GM18907 (cell line): ENCODE data around the gene DDX11.
A peak's percentile ranks its signal among the peaks of the same experiment; 100 is the strongest.
"Not testable (repeated sequence)": the region's sequence is repeated elsewhere in the genome, so short reads cannot be mapped to it uniquely, and the experiment has no call there.

Experiments used
- ATAC-seq: cut with Tn5 transposase; IDR thresholded peaks from one replicate; pipeline ENCODE4 v1.9.1; 2021; ENCODE audit warnings: mild to moderate bottlenecking, moderate library complexity; ENCODE audit not compliant: unreplicated experiment

The DDX11 gene

DNA sequence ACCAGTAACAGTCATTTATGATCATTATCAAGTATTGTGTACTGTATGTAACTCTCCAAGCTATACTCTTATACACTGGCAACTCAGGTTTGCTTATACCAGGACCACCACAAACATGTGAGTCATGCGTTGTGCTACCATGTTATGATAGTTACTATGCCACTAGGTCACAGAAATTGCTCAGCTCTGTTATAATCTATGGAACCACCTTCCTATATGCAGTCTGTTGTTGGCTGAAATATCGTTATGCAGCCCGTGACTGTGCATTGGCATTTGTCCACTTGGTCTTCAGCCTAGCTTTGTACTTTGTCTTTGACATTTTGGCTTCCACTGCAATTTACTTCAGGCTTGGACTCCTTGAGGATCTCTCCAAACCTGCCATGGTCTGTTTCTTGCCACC, 7.5 kb upstream of the DDX11 start:
- not testable (repeated sequence) for ATAC-seq

- not testable (repeated sequence) for ATAC-seq
Measured at GRCh38 chr12:31067656-31068055, 6.0 kb upstream of the DDX11 start.

- not testable (repeated sequence) for ATAC-seq
Measured at GRCh38 chr12:31070971-31071740, 2.5 kb upstream of the DDX11 start.

GRCh38 chr12:31072962-31073361, 698 bp upstream of the DDX11 start:
- not testable (repeated sequence) for ATAC-seq

DNA sequence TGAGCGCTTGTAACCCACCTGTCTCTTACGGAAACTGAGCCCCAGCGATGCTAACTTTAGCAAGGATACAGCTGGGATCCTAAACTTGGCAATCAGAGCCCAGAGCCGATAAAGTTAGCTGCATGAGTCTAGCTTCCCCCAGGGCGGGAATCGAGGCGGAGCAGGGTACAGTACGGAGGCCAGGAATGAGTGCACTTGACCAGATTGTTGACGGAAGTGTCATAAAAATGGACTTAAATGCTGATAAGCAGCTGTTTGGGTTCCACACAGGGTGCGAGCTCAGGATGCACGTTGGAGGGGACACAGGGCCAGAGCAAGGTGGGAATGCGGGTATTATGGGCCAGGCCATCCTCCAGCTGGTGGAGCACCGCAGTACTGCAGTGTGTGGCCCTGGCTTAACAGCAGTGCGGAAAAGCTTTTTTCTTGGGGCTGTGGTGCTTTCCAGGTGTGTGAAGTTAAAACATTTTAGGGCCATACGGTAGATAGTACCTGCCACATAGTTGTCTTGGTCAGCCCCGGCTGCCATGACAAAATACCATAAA, 744 bp downstream of the DDX11 start:
- peak; percentile 42 for ATAC-seq

- not testable (repeated sequence) for ATAC-seq
Measured at GRCh38 chr12:31076150-31076549, 2.5 kb downstream of the DDX11 start.

- ATAC-seq: not testable (repeated sequence)
Measured at GRCh38 chr12:31077095-31077494, 3.4 kb downstream of the DDX11 start.

DNA sequence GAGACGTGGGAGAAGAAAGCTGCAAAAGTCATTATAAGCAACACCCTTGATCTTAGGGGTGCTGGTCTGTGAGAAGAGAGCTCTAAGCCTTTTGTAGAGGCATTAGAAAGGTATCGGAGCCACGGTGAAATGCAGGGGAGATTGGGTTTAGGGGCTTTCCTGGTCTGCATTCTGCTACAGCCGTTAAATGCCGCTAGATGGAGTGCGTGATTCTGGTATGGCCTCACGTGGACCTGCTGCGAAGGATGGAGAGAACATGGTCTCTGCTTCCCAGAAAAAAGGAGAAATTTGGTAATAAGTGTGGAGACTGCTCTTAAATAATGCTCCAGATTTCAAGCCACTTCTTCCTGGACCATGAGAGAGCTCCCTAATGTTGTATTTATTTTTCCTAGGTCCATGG, 4.3 kb downstream of the DDX11 start:
- ATAC-seq: not testable (repeated sequence)

DNA sequence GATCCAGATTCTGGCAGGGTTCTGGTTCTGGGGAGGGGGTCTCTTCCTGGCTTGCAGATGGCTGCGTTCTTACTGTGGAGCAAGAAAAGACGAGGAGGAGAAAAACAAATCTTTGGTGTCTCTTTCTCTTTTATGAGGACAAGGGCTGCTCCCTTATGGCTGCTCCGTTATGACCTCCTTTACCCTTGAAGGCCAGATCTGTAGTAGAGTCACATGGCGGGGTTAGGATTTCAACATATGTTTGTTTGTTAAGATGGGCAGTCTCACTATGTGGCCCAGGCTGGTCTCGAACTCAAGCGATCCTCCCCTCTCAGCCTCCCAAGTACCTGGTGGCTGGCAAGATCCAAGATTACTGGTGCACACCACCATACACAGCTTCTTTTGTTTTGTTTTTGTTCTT, 5.8 kb downstream of the DDX11 start:
- ATAC-seq: not testable (repeated sequence)

DNA sequence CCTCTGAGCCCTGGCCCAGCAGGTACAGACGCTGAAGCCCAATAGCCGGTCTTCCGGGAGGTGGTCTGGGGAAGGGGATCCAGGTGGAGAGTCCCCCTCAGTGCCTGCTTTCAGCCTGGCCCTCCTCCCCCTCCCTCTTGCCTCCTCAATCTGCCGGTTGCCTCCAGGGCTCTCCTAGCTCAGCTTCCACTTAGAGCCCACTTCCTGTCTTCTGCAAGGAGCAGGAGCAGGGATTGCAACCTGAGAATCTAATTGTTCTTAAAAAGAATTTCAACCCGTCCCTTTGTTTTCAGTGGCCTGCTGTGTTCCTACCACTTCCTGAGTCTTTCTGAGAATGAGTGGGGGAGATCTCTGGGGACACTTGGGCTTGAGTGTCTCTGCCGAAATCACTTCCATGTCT, 6.6 kb downstream of the DDX11 start:
- ATAC-seq: not testable (repeated sequence)

GRCh38 chr12:31081274-31081673, 7.6 kb downstream of the DDX11 start:
- ATAC-seq: not testable (repeated sequence)

GRCh38 chr12:31084241-31084640, 10.6 kb downstream of the DDX11 start:
- ATAC-seq: not testable (repeated sequence)

DNA sequence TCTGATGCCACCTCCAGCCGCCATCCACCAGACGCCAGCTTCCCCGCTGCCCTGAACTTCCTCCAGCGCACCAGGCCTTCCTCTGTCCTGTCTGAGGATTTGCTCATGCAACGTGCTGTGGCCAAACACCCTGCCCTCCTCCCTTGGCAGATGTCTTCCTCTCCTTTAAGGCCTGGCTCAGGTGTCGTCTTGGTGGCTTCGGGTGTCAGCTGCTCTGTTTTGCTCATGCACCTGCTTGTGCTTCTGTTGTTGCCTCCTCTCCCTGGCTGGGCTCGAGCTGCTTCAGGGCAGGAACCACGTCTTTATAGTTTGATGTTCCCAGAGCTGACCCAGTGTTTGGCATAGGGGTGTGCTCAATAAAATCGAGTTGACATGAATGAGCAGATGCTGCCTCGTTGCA, 12.4 kb downstream of the DDX11 start:
- not testable (repeated sequence) for ATAC-seq

DNA sequence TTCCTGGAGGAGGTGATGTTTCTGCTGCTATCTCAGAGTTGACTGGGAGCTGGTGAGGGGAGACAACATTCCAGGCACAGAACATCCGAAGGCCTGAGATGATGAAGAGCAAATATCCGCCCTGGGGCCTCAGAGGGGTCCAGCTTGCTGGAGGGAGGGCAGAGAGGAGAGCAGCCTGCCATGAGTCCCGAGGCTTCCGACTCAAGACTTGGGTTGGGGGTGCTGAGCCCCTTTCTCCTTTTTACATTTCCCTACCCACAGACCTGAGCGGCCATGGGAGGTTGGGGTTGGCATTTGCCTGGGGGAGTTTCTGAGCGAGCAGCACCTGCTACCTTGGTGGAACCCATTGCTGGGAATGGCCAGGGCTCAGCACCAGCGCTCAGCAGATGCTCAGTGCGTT, 13.8 kb downstream of the DDX11 start:
- ATAC-seq: not testable (repeated sequence)

DNA sequence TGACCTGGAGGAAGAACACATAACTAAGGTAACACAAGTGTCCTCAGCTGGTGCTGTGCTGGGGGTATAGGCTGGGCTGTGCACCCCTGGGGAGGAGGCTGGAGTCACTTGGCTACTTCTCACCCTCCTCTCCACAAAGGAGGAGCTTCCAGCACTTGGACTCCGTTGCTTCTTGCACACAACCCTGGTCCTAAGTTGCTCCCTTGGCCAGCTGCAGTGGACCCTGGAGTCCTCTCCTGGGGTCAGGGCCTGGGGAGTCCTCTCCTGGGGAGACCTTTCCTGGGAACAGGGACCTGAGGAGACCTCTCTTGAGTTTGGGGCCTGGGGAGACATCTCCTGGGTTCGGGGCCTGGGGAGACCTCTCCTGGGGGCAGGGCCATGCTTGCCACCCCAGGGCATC, 14.3 kb downstream of the DDX11 start:
- not testable (repeated sequence) for ATAC-seq

DNA sequence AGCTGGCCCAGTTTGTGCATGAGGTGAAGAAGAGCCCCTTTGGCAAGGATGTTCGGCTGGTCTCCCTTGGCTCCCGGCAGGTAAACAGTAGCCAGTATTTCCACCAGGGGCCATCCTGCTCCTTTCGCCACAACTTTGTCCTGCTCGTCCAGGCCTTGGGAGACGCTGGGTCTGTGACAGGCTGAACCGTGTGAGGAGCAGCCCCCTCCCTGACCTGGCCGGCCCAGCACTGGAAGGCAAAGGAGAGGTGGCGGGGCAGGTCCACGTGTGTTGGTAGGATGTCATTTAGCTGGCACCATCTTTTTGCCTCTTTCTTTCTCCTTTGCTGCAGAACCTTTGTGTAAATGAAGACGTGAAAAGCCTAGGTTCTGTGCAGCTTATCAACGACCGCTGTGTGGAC, 15.4 kb downstream of the DDX11 start:
- no peak for ATAC-seq

DNA sequence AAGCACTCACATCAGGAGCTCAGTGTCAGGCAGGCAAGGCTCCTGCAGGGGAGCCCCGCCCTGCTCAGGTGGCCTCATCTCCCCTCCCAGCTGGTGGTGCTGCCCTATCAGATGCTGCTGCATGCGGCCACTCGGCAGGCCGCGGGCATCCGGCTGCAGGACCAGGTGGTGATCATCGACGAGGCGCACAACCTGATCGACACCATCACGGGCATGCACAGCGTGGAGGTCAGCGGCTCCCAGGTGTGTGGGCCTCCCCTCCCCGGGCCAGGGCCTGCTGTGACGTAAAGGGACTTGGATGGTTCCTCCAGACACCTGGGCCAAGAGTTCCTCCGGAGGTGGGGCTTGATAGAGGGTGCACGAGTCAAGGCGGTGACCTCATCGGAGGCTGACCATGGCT, 18.0 kb downstream of the DDX11 start:
- not testable (repeated sequence) for ATAC-seq

DNA sequence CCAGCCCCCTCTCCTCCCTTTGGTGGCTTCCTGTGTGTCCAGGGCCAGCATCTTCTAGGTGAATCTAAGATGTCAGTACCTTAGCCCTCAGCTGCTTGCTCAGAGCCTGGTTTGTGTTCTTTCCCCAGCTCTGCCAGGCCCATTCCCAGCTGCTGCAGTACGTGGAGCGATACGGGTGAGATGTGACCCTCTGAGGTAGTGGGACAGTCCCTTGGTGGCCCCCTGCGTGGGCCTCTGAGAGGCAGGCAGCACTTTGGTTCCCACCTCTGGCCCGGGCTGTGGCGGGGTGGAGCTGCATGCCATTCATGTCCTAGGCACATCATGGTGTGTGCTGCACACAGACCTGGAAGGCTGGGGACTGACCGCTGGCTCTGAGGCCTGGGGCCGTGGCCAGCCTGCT, 19.1 kb downstream of the DDX11 start:
- not testable (repeated sequence) for ATAC-seq

- not testable (repeated sequence) for ATAC-seq
Measured at GRCh38 chr12:31095080-31095860, 21.6 kb downstream of the DDX11 start.

- ATAC-seq: not testable (repeated sequence)
Measured at GRCh38 chr12:31096251-31097065, 22.8 kb downstream of the DDX11 start.

- ATAC-seq: not testable (repeated sequence)
Measured at GRCh38 chr12:31097819-31098218, 24.2 kb downstream of the DDX11 start.
